Panc1 (cell line): Measurements from ENCODE around the gene TSR3. TPM values are rescaled to one million over a fixed set of nuclear protein-coding genes. Genes with fewer than 3 reads are reported as not detected.

ENCODE experiments used
- ATAC-seq: fragments of 200-7000 bp; cut with Tn5 transposase; 2 replicates; pipeline ENCODE4 v1.9.1; 2020; ENCODE audit warnings: mild to moderate bottlenecking, moderate library complexity
- BruUV-seq: library from RNA; stranded (reverse); fragments of 400-500 nt; replicated peaks from 2 replicates; lab custom pipeline; 2021; lab: Mats Ljungman, UMichigan
- CTCF ChIA-PET: fragments of 300-600 bp; sonication (Branson Sonifier 250); formaldehyde crosslinking; loops from one replicate; lab custom pipeline; 2022; ENCODE audit warnings: antibody characterized with exemption; lab: Charles Lee
- POLR2A ChIA-PET: fragments of 300-600 bp; sonication (Branson Sonifier 250); formaldehyde crosslinking; loops from one replicate; lab custom pipeline; 2022; ENCODE audit warnings: antibody characterized with exemption; lab: Charles Lee
- DNase-seq: peaks from one replicate; pipeline ENCODE4 v3.0.0-alpha.2; 2010; ENCODE audit warnings: low read depth, low spot score
- H3K27ac ChIP-seq: 2 replicates; pipeline ENCODE4 v1.5.1; 2011; ENCODE audit warnings: mild to moderate bottlenecking, low read length, inconsistent platforms
- H3K27me3 ChIP-seq: fragments of 200-500 bp; sonication (Bioruptor generic); 2 replicates; pipeline ENCODE4 v1.6.0; 2014; ENCODE audit warnings: low read length, inconsistent platforms; ENCODE audit not compliant: control insufficient read depth, insufficient read depth
- H3K36me3 ChIP-seq: fragments of 200-500 bp; sonication (Bioruptor generic); 2 replicates; pipeline ENCODE4 v1.5.1; 2014; ENCODE audit warnings: inconsistent platforms, mild to moderate bottlenecking, low read length, moderate library complexity; ENCODE audit not compliant: control insufficient read depth, insufficient read depth
- H3K4me1 ChIP-seq: 2 replicates; pipeline ENCODE4 v1.5.1; 2011; ENCODE audit warnings: inconsistent platforms, mild to moderate bottlenecking, low read length, moderate library complexity; ENCODE audit not compliant: control insufficient read depth, insufficient read depth
- H3K4me3 ChIP-seq, 2 experiments: 2 replicates each; pipeline ENCODE4 v1.5.1; 2011 to 2012; ENCODE audit warnings: low read depth in 2 of 2, low read length in 2 of 2, mild to moderate bottlenecking in 2 of 2, inconsistent platforms in 1 of 2, moderate library complexity in 1 of 2
- H3K9me3 ChIP-seq: fragments of 200-500 bp; sonication (Bioruptor generic); 2 replicates; pipeline ENCODE4 v1.5.1; 2014; ENCODE audit warnings: low read depth, mild to moderate bottlenecking, inconsistent platforms, low read length, moderate library complexity; ENCODE audit not compliant: control insufficient read depth, insufficient read depth
- CTCF ChIP-seq: fragments of 450-650 bp; IDR thresholded peaks from 2 replicates; pipeline ENCODE4 v1.5.1; 2017; ENCODE audit warnings: mild to moderate bottlenecking
- POLR2AphosphoS5 ChIP-seq: IDR thresholded peaks from 2 replicates; pipeline ENCODE4 v1.6.1; 2012; ENCODE audit warnings: mild to moderate bottlenecking, low read depth, low read length, moderate library complexity
- REST ChIP-seq, 2 experiments: IDR thresholded peaks; 2 replicates each; pipeline ENCODE4 v1.6.1; 2011 to 2012; ENCODE audit warnings: low read depth in 2 of 2, control low read depth in 1 of 2, low read length in 1 of 2, mild to moderate bottlenecking in 1 of 2, moderate library complexity in 1 of 2; ENCODE audit not compliant: insufficient read depth in 1 of 2
- SIN3A ChIP-seq: IDR thresholded peaks from 2 replicates; pipeline ENCODE4 v1.6.1; 2012; ENCODE audit warnings: low read depth, mild to moderate bottlenecking, low read length, moderate library complexity, borderline replicate concordance; ENCODE audit not compliant: insufficient read depth
- TCF7L2 ChIP-seq: IDR thresholded peaks from 2 replicates; pipeline ENCODE4 v1.6.1; 2011; ENCODE audit warnings: mild to moderate bottlenecking, low read depth, low read length, inconsistent platforms
- in situ Hi-C: cut with HindIII; loops from 2 replicates; pipeline ENCODE4 v1.10.0; 2016; ENCODE audit warnings: low sequenced_read_pairs, low pct_unique_long_range_greater_than_20kb
- intact Hi-C: fragments of 100-400 bp; cut with micrococcal nuclease; formaldehyde crosslinking; loops from one replicate; pipeline ENCODE4 v1.10.0; 2022; ENCODE audit not compliant: unreplicated experiment
- total RNA-seq: library from RNA; stranded (reverse); gene quantifications from one replicate; pipeline ENCODE4 v1.2.1, GENCODE V29; 2021; ENCODE audit not compliant: unreplicated experiment

TSR3 gene
- total RNA-seq, 1 experiment from 2014 or later, result 89.7 TPM

GRCh38 chr16:1385232-1385631, 33.6 kb upstream of the TSR3 start:
- in situ Hi-C loops (no loop called here), intact Hi-C loops (no loop called here)
- H3K9me3 ChIP-seq, result no peaks in the 10 kb centered on the region
- H3K4me1 ChIP-seq, result no peaks in the 10 kb centered on the region
- H3K4me3 ChIP-seq, result no peak overlapping the region
- POLR2A ChIA-PET, result interaction anchor here (0.6 kb wide), 1 partner anchor 55 kb away, joined by 3 read pairs; no protein-coding TSS in a partner anchor
- DNase-seq (no peak), ATAC-seq (no peak)
- CTCF ChIA-PET, result no interaction called here
- H3K27me3 ChIP-seq, result no peaks in the 10 kb centered on the region
- BruUV-seq, result no TSS peak
- H3K36me3 ChIP-seq, result no peaks in the 10 kb centered on the region
- no peak overlapping the region for H3K27ac ChIP-seq
- TF ChIP-seq SIN3A (no peak), TCF7L2 (no peak), CTCF (no peak), REST (IDR thresholded peaks at IDR 0.05; ENCODE audit: insufficient read depth in 1 of 2, low read depth in 2 of 2, low read length in 1 of 2) (no peak), POLR2AphosphoS5 (no peak)

GRCh38 chr16:1383556-1383955, 31.9 kb upstream of the TSR3 start:
- in situ Hi-C loops (no loop called here), intact Hi-C loops (no loop called here)
- no peak for TF ChIP-seq SIN3A
- no peak for TF ChIP-seq TCF7L2
- TF ChIP-seq POLR2AphosphoS5, result no peak
- no peak for TF ChIP-seq REST (IDR thresholded peaks at IDR 0.05; ENCODE audit: insufficient read depth in 1 of 2, low read depth in 2 of 2, low read length in 1 of 2)
- TF ChIP-seq CTCF, result no peak
- BruUV-seq, result no TSS peak
- Histone ChIP-seq H3K4me3 (no peak overlapping the region), H3K36me3 (no peaks in the 10 kb centered on the region), H3K27ac (no peak overlapping the region), H3K9me3 (no peaks in the 10 kb centered on the region), H3K4me1 (no peaks in the 10 kb centered on the region), H3K27me3 (no peaks in the 10 kb centered on the region)
- ChIA-PET POLR2A (no interaction called here), CTCF (interaction anchor here (0.6 kb wide), 1 partner anchor 53 kb away, joined by 3 read pairs; no protein-coding TSS in a partner anchor)
- DNase-seq (no peak), ATAC-seq (no peak)
